ENCODE measurements around the gene KLHL8.

The KLHL8 gene

GRCh38 chr4:87220094-87220822, at the start of gene KLHL8:
KLHL8 (minus strand) TSS chr4:87220618; CDS start chr4:87195539, 25,079 bp downstream.
- peak; percentile 8 for TF ChIP-seq CTCF (IDR thresholded peaks at IDR 0.05; ENCODE audit: insufficient read depth, missing control alignments)
- DNase-seq (ENCODE audit: insufficient read length, low spot score) (peak; percentile 72), FAIRE-seq (no peak)

GRCh38 chr4:87270144-87270543, 49.7 kb upstream of the KLHL8 start:
- TF ChIP-seq CTCF (IDR thresholded peaks at IDR 0.05; ENCODE audit: insufficient read depth, missing control alignments) = peak; percentile 79
- peak; percentile 21 for FAIRE-seq

GRCh38 chr4:87268411-87268810, 48.0 kb upstream of the KLHL8 start:
- no peak for FAIRE-seq
- no peak for DNase-seq (ENCODE audit: insufficient read length, low spot score)
- TF ChIP-seq CTCF (IDR thresholded peaks at IDR 0.05; ENCODE audit: insufficient read depth, missing control alignments) = no peak

More at GRCh38 chr4:87270144-87270543, 49.7 kb upstream of the KLHL8 start:
- DNase-seq (ENCODE audit: insufficient read length, low spot score) = no peak

- FAIRE-seq (no peak), DNase-seq (ENCODE audit: insufficient read length, low spot score) (no peak)
- TF ChIP-seq CTCF (IDR thresholded peaks at IDR 0.05; ENCODE audit: insufficient read depth, missing control alignments) = no peak
Observed at GRCh38 chr4:87266986-87267385, 46.6 kb upstream of the KLHL8 start.

GRCh38 chr4:87262886-87263285, 42.5 kb upstream of the KLHL8 start:
- FAIRE-seq = no peak
- no peak for DNase-seq (ENCODE audit: insufficient read length, low spot score)
- no peak for TF ChIP-seq CTCF (IDR thresholded peaks at IDR 0.05; ENCODE audit: insufficient read depth, missing control alignments)

DNA sequence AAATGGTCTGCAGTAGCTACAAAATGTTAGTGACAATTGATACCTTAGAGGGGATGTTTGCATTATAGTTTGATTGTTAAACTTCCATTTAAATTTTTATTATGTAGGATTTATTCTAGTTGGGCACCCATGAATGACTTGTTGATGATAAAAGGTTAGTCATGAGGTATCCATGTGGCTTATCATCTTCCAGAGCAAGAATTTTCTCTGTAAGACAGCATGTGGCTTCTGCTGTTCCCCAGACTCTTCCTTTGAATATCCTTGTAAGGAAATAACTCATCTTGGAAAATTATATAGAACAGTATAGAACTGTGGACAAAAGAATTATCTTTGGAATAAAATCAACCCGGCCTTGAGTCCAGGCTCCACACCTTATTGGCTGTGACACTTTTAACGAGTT, 40.1 kb upstream of the KLHL8 start:
- FAIRE-seq (no peak), DNase-seq (ENCODE audit: insufficient read length, low spot score) (no peak)
- TF ChIP-seq CTCF (IDR thresholded peaks at IDR 0.05; ENCODE audit: insufficient read depth, missing control alignments) = no peak

DNA sequence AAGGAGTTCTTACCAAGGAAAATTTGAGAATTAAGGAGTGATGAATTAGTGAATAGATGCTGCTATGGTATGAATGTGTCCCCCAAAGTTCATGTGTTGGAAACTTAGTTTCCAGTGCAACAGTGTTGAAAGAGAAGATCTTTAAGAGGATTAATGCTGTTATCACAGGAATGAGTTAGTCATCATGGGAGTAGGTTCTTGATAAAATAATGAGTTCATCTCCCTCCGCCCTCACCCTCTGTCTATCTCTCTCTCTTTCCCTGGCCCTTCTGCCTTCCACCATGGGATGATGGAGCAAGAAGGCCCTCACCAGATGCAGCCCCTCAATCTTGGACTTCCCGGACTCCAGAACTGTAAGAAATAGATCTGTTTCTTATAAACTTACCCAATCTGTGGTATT, 38.3 kb upstream of the KLHL8 start:
- TF ChIP-seq CTCF (IDR thresholded peaks at IDR 0.05; ENCODE audit: insufficient read depth, missing control alignments) = no peak
- FAIRE-seq (no peak), DNase-seq (ENCODE audit: insufficient read length, low spot score) (no peak)
